Fibroblast of skin of right biceps (primary cell): Measurements from ENCODE around the gene PAXIP1.
"Not testable (repeated sequence)": the region's sequence is repeated elsewhere in the genome, so short reads cannot be mapped to it uniquely, and the experiment has no call there.

Experiments used
- DNase-seq: peaks from one replicate; pipeline ENCODE4 v3.0.0-alpha.2; 2013

Gene PAXIP1

DNA sequence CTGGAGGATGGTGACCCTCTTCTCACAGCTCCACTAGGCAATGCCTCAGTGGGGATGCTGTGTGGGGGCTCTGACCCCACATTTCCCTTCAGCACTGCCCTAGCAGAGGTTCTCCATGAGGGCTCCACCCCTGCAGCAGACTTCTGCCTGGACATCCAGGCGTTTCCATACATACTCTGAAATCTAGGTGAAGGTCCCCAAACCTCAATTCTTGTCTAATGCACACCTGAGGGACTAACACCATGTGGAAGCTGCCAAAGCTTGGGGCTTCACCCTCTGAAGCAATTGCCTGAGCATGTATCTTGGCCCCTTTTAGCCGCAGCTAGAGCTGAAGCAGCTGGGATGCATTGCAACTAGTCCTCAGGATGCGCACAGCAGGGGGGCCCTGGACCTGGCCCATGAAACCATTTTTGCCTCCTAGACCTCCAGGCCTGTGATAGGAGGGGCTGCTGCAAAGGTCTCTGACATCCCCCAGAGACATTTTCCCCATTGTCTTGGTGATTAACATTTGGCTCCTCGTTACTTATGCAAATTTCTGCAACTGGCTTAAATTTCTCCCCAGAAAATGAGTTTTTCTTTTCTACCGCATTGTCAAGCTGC is 68.5 kb downstream of the PAXIP1 start:
- DNase-seq = not testable (repeated sequence)

DNA sequence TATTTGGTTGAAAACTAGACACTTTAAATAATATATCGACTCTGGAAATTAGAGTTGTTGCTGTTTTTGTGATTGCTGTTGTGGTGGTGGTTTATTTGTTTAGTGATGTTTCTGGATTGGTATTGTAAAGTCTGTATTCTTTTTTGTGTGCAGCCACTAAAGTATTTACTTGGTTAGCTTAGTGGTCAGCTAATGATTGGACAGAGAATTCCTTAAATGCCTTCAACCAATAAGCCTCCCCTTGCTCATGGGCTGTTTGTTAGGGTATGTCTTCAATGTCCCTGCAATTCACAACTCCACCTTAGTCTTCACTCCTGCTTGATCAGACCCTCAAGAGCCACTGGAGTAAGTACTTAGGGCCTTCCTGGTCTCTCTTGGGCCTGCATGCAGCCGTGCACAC is 71.0 kb downstream of the PAXIP1 start:
- DNase-seq = no peak

DNA sequence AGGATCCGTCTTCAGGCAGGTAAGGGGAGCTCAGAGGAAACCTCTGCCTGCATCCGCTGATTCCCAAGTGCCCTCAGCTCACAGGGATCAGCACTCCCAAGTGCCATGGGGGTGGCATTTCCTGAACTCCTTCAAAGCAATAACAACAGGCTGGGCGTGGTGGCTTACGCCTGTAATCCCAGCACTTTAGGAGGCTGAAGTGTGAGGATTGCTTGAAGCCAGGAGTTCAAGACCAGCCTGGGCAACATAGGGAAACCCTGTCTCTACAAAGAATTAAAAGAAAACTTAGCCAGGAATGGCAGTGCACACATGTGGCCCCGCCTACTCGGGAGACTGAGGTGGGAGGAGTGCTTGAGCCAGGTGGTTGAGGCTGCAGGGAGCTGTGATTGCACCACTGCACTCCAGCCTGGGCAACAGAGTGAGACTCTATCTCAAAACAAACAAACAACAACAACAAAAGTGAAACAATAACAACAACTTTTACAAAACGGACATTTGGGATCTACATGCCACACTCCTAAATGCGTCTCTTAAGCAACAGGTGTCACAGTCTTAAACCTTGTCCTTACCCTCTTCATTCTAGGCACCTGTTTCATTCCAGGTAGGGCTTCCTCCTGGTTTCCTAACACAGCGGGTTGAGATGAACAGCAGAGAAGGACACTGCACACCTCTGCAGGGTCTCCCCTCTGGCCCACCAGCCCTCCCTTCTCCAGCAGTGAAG is 73.8 kb downstream of the PAXIP1 start:
- no peak for DNase-seq

DNA sequence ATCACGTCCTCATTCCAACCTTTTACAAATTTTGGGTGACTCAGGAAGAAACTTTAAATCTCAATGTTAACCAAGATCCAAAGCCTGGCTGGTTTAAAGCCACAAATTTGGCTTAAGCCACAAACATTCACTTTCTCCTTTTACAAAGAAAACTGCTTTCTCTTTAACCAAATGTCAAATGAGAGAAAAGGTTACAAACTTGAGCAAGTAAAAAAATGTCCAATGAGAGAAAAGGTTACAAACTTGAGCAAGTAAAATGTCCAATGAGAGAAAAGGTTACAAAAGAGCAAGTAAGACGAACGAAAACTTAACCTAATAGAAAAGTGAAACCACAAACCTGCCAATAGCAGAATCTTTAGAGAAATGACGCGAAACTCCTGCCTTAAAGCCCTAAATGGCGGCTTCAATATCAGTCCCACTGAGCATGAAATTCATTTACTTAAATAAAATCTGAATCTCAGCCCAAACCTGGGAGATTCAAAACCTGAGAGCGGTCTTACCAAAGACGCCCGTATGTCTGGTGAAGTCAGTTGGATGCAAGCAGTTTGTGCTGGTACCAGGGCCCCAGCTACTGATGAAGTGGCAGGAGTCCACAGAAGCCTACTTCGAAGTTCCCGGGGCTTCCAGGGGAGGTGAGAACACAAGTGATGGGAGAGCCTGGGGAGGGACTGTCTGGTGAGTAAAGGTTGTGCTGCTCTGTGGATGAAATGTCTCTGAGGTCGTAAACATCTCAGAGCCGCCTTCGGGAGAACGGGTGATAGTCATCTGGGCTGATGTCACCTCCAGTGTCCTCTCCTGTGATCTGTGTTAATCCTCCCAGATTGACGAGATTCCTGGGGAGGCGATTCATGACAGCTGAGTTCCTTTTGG is 74.6 kb downstream of the PAXIP1 start:
- DNase-seq = peak; percentile 92

DNA sequence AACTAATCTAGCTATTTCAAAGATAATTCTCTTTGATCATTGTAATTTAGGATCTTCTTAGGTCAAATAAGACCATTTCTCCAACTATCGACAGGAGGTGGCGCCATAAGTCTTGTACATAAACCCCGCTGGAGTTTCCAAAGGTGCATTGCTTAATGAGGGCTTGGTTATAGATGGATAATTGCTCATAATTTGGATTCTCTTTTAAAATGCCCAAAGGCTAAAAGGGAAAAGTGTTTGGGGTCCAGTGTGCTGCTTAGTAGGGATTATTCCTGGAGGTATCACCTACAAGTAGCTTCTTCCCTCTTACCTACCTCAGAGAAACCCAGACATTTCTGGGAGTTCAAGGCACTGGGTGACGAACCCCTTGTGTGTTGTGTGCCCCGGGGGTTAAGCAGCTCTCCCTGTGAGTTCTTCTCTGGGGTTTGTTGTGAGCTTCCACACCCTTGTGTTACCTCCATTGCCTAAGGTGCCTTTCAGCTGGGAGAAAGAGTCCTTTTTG is 75.2 kb downstream of the PAXIP1 start:
- DNase-seq = peak; percentile 81

DNA sequence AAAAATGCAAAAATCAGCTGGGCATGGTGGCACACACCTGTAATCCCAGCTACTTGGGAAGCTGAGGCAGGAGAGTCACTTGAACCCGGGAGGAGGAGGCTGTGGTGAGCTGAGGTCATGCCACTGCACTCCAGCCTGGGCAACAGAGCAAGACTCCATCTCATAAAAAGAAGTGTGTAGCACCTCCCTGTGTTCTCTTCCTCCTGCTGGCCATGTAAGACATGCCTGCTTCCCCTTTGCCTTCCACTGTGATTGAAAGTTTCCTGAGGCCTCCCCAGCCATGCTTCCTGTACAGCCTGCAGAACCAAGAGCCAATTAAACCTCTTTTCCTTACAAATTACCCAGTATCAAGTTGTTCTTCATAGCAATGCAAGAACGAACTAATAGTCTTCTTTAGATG is 80.5 kb downstream of the PAXIP1 start:
- not testable (repeated sequence) for DNase-seq

DNA sequence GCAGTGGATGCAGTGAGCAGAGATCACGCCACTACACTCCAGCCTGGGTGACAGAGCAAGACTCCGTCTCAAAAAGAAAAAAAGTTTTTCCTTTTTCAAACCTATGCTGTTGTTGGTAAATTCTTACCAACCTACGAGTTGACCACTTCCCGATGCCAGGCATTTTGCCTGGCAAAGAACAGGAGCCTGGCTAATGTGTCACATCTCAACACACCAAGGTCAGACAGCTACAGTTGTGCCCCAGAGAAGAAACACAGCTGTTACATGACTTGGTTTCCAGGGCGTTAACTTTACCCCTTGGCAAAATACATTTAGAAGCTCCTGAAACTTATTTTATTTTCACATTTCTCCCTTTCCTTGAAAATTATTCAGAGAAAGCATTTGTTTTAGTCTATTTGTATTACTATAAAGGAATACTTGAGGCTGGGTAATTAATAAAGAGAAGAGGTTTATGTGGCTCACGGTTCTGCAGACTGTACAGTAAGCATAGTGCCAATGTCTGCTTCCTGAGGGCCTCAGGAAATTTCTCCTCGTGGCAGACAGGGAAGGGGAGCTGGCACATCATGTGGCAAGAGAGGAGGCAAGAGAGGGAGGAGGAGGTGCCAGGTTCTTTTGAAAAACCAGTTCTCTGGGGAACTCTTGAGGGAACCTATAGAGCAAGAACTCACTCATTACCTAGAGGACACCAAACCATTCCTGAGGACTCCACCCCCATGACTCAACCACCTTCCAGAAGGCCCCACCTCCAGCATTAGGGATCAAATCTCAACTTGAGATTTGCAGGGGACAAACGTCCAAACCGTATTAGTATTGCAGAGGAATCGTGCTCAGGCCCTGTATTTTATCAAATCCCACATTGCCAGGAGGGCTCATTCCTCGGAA is 83.3 kb downstream of the PAXIP1 start:
- no peak for DNase-seq

DNA sequence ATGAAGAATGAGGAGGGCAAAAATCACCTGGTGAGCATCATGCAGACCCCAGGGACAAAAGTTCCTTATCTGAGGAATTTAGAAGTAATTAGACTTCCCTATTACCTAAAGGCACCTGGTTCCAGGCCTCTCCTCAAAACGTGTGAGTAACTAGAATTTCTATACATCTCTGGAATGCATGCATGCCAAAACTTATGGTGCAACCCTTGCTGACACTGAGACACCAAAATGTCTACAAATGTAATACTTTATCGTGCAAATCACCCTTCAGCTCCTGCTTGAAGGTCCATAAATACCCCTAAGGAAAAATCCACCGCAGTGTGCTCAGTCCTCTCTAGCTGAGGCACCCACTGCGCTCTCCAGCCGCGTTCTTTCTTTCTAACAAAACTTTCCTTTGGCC is 84.2 kb downstream of the PAXIP1 start:
- DNase-seq = no peak

DNA sequence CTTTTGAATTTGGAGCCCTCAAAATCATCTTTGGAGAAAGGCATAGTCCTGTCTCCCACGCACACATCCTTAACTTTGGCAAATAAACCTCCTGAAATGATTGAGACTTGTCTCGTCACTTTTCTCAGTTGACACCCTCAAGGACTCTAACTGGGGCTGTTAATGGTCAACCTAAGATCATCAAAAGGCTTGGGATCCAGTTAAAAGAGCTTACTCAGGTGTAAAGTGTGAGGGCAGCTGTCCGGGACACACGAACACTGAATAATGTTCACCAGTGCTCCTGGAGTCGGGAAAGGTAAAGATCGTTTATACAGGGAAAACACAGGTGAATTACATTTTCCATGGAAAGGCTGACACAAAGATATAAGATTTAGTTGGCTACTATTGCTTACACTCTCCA is 84.7 kb downstream of the PAXIP1 start:
- no peak for DNase-seq

DNA sequence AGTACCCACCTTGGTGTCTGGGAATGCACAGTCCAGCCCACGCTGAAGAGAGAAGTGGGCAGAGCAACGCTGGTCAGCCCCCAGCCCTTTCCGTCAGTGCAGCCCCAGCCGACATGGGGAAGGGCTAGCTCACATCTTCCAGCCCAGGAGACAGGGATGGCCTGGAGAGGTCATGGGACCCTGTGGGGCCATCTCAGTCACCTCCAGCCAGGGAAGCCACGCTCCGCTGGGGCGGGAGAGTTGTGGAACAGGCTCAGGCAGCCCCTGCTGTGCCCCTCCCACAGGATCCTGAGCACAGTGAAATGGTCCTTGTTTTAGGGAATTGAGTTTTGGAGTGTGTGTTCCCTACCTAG is 85.1 kb downstream of the PAXIP1 start:
- DNase-seq = no peak

DNA sequence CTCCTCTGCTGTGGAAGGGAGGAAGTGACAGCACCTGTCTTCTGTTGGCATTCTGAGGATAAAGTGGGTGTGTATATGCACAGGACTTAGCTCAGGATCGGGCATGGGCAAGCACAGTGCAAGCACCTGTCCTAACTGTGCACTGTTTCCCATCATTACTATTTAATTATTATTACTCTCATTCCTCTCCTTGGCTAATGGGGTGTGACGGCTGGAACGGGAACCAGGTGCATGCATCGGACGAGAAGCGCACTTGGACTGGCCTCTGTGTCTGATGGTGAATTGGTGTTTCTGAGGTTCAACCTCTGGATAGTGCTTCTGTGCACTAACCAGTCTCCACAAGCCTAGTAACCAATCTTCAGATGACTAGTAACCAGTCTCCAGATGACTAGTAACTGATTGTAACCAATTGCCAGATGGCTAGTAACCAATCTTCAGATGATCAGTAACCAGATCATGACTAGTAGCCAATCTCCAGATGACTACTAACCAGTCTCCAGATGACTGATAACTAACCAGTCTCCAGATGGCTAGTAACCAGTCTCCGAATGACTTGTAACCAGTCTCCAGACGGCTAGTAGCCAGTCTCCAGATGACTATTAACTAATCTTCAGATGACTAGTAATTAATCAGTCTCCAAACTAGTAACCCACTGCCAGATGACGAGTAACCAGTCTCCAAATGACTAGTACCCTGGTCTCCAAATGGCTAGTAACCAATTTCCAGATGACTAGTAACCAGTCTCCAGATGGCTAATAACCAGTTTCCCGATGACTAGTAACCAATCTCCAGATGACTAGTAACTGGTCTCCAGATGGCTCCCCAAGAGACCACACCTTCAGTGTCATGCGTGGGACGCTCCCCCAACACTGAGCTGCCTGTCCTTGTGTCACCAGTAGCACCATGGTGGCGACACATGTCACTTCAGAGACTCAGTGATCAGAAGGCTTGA is 85.8 kb downstream of the PAXIP1 start:
- no peak for DNase-seq

DNA sequence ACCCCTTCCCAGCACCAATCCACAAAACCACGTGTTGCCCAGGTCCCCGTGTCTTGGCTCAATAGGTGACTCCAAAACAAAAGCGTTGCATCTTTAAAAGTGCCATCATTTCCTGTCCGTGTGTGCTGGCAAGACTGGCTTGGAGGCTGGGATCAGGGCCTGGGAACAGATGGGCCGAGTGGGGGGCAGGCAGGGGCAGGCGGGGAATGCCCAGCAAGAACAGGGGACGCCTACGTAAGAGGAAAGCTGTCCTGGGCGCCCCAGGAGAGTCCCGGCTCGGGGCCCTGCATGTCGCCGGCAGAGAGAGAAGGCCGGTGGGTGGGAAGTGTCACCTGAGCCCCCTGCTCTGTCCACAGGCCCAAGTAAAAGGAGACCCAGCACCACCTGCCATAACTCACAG is 86.5 kb downstream of the PAXIP1 start:
- DNase-seq = no peak

DNA sequence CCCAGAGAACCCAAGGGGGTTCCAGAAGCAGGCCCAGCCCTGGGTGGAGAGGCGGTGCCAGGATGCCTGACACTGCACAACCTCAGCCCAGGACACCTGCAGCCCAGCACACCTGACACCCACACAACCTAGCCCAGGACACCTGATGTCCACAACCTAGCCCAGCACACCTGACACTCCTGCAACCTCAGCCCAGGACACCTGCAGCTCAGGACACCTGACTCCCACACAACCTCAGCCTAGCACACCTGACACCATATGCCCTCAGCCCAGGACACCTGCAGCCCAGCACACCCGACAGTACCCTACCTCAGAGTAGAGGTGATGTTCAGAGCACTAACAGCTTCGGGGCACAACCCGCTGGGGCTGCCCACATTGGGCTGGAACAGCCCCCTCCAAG is 87.3 kb downstream of the PAXIP1 start:
- DNase-seq = no peak

DNA sequence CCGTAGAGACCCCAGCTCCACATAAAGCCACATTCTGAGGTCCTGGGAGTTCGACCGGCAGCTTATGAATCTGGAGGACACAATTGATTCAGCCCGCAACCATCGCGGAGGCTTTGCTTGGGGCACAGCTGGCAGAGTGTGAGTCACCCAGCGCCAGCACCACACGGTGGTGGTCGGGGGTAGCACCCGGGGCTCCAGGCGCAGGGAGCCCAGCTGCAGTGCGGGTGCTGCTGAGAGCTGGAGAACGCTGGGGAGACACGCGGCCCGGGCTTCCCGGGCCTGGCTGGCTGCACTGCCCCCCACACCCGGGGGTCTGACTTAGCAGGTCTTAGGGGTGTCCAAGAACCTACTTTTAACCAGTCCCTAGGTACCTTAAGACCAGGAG is 87.9 kb downstream of the PAXIP1 start:
- no peak for DNase-seq

DNA sequence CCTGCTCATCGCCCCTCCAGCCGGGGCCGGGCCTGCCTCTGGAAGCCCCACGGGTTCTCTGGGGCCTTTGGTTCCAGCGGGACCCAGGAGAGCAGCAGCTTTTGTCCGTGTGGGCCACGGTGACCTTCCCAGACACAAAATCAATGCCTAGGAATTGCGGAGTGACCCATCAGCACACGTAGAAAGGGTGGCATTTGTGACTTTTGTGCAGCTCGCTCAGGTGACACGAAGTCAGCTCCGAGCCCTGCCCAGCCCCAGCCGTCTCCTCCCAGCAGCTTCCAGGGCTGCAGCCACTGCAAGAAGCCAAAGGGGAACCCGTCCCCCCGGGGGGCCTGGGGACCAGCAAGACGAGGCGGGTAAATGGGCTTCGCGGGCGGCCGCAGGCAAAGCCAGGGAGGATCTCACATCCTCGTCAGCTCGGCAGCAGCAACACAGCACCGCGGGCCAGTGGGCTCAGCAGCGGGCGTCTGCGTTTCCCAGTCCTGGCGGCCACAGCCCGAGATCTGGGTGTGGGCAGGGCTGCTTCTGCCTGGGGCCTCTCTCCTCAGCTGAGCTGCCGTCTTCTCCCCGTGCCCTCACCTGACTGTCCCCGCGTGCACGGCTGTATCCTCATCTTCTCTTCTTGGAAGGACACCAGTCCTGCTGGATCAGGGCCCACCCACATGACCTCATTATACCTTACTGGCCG is 88.5 kb downstream of the PAXIP1 start:
- no peak for DNase-seq

DNA sequence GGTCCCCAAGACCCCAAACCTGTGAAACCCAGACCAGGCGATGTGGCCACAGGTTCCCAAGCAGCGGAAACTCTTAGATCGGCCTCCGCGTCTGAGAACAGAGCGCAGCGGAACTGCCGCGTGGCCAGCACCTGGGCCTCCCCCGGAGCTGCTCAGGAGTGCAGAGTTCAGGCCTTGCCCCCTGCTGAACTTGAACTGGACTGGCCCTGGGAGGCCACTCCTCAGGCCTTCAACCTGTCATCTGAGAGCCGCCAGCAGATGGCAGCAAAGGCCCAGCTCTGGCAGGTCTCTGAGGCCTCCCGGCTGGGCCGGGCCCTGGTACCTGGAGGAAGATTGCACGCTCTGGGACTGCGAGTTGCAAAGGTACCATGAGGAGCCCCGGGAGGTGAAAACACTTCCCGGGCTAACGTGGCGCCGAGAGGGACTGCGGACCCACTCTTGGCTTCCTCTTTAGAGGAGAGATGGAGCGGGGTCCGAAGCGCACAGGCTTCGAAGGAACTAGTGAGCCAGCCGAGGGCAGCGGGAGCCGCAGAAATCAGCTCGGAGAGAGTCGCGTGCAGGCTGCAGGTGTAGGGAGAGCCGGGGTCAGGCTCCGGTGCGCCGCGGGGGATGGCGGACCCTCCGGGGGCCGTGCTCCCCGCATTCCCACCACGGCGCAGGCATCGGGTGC is 89.2 kb downstream of the PAXIP1 start:
- DNase-seq = peak; percentile 52

DNA sequence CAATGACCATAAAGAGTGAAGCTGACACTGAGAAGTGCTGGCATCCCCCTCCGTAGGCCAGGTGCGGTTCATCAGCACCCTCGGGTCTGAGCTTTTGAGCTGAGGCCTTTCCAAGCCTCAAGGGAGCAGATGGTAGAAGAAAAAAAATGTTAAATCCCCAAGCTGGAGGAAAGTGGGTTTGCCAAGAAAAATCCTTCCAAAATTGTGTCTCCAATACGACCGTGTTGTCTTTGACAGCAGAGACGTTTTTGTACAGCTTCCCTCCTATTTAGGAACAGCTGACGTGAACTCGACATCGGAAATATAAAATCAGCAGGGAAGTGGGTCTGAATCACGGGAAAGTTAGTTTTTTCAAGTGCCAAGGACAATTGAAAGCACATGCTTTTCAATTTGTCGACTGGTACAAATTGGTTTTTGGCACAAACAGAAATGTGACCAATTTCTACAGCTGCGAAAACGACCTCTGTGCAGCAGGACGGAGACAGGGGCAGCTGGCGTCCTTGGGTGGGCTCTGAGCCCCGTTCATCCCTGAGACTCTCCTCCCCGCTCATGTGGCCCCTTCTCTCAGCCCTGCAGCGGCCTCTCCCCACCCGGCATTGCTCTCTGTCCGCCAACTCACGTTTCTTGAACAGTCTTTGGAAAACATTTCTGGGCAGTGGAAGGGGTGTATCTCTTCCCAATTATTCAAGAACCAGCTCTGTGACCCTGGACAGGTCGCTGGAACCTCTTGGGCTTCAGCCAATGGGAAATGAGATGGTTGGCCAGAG is 89.9 kb downstream of the PAXIP1 start:
- DNase-seq = no peak

DNA sequence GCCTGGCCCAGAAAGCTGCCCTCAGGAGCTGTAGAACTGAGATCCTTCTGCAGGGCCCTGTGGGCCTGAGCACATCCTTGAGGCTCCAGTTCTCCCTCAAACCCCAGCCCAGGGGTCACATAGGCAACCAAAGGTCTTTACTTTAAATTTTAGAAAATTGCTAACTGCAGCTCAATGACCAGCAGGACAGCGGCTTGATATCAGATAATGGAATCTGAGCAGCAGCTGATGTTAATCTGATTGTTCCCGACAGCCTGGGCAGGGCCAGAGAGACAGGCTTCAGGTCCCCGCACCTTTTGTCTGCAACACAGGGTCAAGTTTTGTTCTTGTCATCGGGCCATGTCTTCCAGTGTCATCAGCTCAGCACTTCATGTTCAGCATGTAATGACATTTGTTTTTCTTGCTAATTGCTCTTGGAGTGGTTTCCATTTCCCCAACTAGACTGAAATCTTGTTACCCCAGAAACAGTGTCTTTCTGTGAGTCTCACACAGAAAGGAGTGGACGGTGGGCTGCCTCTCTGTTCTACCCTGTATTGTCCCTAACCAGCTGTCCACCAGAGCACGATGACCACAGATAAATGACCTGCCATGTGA is 91.0 kb downstream of the PAXIP1 start:
- no peak for DNase-seq

DNA sequence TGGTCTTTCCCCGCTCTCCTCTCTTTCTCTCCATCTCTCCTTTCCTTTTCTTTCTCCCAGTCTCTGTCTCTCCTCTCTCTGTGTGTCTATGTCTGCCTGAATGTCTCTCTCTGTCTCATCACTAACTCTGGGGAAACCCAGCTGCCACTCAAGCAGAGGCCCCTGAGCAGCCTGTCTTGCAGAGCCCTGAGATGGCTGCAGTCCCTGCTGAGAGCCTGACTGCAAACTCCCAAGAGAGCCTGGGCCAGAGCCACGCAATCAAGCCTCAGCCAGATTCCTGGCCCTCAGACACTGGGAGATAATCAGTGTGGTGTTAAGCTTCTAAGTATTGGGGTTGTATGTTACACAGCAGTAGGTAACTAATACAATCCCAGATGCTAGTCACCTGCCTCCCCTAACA is 91.5 kb downstream of the PAXIP1 start:
- no peak for DNase-seq
